Epidermal melanocyte (primary cell): ENCODE data around the gene FCRLB.
"Not testable (repeated sequence)": the region's sequence is repeated elsewhere in the genome, so short reads cannot be mapped to it uniquely, and the experiment has no call there.

Experiments
- DNase-seq: peaks from one replicate; pipeline ENCODE4 v3.0.0; 2011; ENCODE audit warnings: low spot score; ENCODE audit not compliant: insufficient read length

The FCRLB gene

DNA sequence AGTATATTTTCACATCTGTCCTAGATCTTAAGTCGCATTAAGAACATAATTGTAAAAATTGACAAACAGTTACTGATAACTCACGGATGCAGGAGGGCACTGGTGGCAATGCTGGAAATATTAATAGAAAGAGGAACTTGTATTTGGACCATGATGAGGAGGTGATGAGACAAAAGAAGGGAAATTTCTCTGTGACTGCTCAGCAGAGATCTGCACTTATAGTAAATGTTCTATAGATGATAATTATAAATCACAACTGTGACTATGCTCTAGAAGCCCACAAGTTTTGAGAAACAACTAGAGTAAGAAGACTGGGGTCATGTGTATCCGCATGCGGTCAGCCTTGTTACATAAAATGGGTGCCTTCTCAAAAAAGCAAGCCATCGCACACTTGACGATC is 19.6 kb downstream of the FCRLB start:
- no peak for DNase-seq

- no peak for DNase-seq
These were observed 21.9 kb downstream of the FCRLB start for GRCh38 chr1:161743231-161743630.

DNA sequence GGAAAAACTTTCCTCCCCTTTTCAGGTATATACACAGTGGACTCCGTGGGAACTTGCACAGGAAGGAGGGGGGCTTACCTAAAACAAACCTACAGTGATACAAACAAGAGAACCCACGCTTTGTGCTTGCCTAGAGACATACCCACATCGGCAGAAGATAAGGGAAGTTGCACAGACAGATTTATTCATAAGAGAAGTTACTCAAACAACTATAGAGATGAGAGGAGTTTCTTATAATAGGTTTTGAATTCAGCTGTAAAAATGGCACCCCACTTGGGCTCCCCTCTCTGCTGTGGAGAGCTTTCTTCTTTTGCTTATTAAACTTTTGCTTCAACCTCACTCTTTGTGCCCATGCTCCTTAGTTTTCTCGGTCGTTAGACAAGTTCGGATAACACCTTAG is 26.5 kb downstream of the FCRLB start:
- no peak for DNase-seq

DNA sequence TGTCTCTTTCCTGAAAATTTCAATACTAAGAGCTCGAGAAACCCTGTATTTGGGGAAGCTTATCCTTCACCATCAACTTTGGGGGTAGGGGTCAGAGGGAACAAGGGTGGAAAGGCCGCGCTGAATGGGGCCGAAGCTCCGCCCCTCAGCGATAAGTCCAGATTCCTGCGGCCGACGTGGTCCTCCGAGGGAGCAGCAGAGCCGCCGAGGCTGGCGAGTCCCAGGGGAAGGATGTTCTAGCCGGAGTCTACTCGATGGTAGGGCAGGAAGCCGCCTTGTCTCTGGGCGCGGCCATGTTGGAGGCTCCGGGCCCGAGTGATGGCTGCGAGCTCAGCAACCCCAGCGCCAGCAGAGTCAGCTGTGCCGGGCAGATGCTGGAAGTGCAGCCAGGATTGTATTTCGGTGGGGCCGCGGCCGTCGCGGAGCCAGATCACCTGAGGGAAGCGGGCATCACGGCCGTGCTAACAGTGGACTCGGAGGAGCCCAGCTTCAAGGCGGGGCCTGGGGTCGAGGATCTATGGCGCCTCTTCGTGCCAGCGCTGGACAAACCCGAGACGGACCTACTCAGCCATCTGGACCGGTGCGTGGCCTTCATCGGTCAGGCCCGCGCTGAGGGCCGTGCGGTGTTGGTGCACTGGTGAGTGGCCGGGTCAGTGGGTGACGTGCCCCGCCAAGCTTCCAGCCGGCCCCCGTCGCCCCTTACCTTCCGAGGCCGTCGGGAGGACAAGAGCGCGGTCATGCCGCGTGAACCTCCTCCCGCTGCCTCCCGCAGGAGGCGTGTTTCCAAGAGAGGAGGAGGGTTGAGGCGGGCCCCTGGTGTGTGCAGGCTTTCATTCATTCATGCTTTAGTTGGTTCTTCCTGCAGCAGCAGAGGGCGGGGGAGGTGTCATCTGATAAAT is 28.4 kb downstream of the FCRLB start, which contains the start of gene DUSP12:
DUSP12 (plus strand) TSS at position 278 of the 899 bp plus-strand sequence; CDS start at position 294, 16 bp downstream.
- DNase-seq, result peak; percentile 74

- DNase-seq, result no peak
These were observed 42.3 kb downstream of the FCRLB start for GRCh38 chr1:161763522-161764098.

GRCh38 chr1:161766102-161766981 is 45.0 kb downstream of the FCRLB start, which contains the start of gene ATF6:
Gene ATF6, plus strand, starts transcription at chr1:161766320. Its CDS starts 41 bp downstream, at chr1:161766361.
- peak; percentile 84 for DNase-seq

GRCh38 chr1:161768461-161768860 is 47.1 kb downstream of the FCRLB start:
- DNase-seq, result no peak

DNA sequence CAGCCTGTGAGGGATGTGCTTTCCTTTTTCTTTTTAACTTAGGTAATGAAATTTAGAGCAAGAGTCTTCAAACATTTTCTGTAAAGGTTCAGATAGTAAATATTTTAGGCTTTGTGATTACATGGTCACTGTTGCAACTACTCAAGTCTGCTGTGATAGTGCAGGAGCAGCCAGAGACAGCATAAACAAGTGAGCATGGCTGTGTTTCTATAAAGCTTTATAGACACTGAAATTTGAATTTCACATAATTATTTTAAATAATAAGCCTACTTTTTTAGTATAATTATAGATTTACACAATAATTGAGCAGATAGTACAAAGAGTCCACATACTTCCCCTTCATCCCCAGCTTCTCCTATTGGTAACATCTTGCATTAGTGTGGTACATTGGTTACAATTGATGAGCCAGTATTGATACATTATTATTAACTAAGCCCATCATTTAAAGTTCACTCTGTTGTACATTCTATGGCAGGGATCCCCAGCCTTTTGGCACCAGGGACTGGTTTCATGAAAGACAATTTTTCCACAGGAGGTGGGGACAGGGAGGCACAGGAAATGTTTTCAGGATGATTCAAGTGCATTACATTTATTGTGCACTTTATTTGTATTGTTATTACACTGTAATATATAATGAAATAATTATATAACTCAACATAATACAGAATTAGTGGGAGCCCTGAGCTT is 47.8 kb downstream of the FCRLB start:
- no peak for DNase-seq

GRCh38 chr1:161769673-161770045 is 48.3 kb downstream of the FCRLB start:
- not testable (repeated sequence) for DNase-seq

DNA sequence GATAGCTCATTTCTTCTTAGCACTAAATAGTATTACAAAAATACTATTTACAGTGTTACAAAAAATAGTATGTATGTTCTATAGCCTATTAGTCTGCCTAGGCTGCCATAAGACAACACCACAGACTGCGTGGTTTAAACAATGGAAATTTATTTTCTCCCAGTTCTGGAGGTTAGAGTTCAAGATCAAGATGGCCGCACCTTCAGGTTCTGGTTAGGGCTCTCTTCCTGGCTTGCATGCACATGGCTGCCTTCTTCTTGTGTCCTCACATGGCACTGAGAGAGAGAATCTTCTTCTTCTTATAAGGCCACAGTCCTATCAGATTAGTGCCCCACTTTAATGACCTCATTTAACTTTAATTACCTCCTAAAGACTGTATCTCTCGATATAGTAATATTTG is 48.9 kb downstream of the FCRLB start:
- DNase-seq, result no peak

- no peak for DNase-seq
These were observed 49.8 kb downstream of the FCRLB start for GRCh38 chr1:161771161-161771560.

DNA sequence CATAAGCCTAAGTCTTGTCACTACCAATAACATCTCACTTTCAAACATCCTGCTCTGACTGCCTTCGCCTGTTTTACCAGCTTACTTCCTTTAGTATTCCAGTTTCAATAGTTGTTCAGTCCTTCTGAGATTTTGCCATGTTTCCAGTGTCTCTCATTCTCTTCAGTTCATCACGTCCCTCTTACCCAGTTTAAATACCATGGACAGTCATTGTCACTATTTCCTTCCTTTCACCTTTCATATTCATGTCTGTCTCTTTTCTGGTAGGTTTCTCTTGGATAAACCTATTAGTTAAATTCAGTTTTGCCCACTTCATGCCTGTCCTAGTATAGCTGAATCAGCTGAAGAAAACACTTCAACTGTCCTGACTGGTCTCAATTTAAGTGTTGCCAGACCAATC is 50.6 kb downstream of the FCRLB start:
- DNase-seq, result no peak

- no peak for DNase-seq
These were observed 51.1 kb downstream of the FCRLB start for GRCh38 chr1:161772397-161772796.

GRCh38 chr1:161773791-161774190 is 52.4 kb downstream of the FCRLB start:
- no peak for DNase-seq

DNA sequence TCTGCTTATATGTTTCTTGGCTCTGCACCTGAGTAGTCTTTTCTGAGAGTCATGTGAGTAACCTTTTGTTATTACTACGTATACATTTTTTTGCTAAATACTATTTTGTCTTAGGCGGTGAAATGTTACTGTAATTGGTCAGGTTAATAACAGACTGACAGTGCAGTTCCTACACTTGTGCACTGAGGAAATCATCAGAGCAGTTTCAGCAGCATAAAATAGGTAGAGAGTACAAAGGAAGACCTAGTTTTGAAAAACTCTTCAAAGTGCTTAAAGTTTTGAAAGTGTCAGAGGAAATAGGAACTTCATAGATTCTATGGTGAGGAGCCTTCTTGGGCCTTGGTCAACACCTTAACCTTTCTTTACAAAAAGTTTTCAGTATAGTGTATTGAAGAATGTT is 55.9 kb downstream of the FCRLB start:
- no peak for DNase-seq
